ENCODE measurements around the gene CPEB4.

DNA sequence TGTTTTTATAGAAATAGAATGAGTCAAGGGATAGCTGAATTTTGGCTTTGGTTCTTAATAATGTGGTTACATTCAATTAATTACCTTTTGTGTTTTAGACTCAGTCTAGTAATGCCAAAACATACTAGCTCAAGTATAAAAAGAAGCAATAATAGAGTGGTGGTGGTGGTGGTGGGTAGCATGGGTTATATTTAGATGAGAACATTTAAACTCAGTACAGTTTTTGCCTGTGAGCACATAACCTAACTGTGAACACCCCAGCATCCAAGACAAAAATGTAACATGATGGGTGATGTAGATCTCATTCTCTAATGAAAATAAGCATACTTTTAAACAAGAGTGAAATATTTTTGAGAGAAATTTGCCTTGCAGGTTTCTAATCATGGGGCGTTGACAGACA, 14.2 kb downstream of the CPEB4 start:
- TF ChIP-seq EZH2 (IDR thresholded peaks at IDR 0.05; ENCODE audit: borderline replicate concordance, insufficient read depth, low read depth, low read length, poor library complexity, severe bottlenecking) = no peak
- TF ChIP-seq, protein P1, sequence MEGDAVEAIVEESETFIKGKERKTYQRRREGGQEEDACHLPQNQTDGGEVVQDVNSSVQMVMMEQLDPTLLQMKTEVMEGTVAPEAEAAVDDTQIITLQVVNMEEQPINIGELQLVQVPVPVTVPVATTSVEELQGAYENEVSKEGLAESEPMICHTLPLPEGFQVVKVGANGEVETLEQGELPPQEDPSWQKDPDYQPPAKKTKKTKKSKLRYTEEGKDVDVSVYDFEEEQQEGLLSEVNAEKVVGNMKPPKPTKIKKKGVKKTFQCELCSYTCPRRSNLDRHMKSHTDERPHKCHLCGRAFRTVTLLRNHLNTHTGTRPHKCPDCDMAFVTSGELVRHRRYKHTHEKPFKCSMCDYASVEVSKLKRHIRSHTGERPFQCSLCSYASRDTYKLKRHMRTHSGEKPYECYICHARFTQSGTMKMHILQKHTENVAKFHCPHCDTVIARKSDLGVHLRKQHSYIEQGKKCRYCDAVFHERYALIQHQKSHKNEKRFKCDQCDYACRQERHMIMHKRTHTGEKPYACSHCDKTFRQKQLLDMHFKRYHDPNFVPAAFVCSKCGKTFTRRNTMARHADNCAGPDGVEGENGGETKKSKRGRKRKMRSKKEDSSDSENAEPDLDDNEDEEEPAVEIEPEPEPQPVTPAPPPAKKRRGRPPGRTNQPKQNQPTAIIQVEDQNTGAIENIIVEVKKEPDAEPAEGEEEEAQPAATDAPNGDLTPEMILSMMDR (IDR thresholded peaks at IDR 0.05) = no peak

Data from B cell (primary cell).